HG03196 (cell line): ENCODE measurements around the gene CC2D2B.
"Not testable (repeated sequence)": the region's sequence is repeated elsewhere in the genome, so short reads cannot be mapped to it uniquely, and the experiment has no call there.

ENCODE experiments used
- ATAC-seq: cut with Tn5 transposase; IDR thresholded peaks from one replicate; pipeline ENCODE4 v1.9.1; 2021; ENCODE audit not compliant: unreplicated experiment

CC2D2B gene

DNA sequence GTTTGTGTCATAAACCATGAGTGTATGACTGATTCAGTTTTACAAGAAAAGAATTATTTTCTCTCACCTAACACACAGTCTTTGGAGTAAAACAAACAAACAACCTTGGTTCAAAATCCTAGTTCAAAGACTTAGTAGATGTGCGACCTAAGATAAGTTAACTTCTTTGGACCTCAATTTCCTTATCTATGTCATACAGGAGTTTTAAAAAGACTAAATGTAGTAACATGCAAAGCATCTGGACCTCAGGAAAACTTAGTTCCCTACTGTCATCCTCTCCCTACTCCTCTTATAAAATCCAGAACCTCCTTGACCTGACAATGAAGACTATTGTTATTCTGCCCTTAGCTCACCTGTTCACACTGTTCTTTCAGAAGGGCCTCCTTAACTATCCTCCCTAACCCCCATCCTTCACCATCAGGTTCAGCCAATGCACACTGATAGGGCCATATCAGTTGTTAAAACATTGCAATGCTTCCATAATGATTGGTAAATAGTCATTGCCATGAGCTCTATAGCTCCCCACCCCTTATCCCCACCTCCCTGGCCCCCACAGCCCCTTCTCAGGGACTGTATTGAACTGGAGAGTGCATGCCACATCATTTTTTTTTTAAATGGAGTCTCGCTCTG is 106.8 kb downstream of the CC2D2B start:
- no peak for ATAC-seq

GRCh38 chr10:96017191-96017687 is 109.5 kb downstream of the CC2D2B start:
- ATAC-seq, result no peak

DNA sequence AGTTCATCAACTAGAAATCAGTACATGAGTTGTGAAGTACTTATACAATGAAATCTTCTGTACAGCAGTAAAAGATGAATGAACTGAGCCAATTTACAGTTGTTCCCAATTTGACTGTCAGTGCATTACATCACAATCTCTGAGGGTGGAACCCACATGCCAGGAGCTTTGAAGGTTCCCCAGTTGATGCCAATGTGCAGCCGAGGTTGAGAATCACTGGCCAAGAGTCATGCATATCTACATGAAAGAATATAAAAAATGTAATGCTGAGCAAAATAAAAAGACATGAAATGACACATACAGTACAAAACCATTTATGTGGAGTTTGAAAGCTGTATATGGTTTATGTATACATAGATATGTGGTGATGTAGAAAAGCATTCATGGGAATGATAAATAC is 113.6 kb downstream of the CC2D2B start:
- no peak for ATAC-seq

DNA sequence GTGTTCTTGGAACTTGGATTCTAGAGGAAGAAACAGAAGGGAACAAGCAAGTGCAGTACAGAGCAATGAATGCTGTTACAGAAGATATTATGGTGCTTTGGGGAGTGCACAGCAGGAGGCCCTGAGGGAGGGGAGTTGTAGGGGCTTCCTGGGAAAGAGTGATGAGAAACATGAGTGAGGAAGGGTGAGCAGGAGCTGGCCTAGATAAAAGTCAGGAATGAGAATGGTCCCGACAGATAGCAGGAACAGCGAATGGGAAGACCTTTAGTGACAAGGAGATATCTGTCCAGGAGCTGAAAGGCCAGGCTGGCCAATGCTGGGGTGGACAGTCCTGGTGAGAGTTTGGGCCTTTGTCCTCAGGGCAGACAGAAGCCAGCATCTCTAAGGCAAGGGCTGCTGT is 115.0 kb downstream of the CC2D2B start:
- ATAC-seq, result no peak

DNA sequence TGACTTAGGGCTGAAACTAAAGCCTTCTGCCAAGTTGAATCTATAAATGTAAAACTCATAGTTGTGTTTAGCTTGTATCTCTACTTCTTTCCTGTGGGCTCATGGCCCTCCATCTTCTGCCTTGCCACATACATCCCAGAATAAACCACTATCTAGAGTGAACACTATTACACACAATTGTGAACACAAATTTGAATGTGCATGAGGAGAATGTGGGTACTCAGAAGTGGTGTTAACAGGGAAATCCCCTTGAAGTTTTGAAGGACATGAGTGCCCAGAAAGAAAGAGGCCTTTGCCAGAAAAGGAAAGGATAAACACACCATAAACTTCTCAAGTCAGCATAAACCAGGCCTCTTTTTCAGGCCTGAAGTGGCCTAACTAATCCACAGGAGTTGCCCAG is 115.4 kb downstream of the CC2D2B start:
- ATAC-seq, result no peak

- no peak for ATAC-seq
Measured at GRCh38 chr10:96025566-96025965, 117.8 kb downstream of the CC2D2B start.

DNA sequence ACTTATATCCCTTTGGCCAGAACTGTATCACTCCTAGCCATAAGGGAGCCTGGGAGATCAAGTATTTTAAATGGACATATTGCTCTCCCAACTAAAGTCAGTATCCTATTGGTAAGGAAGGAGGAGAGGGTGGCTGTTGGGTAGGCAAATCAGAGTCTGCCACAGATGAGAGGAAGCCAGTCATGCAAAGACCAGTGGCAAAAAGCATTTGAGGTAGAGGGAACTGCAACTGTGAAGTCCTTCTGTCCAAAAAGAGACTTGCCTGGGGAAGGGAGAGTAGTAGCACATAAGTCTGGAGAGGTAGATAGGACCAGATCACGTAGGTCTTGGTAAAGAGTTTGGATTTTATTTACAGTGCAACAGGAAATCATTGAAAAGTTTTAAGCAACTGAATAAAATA is 126.8 kb downstream of the CC2D2B start:
- ATAC-seq, result no peak

- no peak for ATAC-seq
Measured at GRCh38 chr10:96038476-96039387, 131.0 kb downstream of the CC2D2B start.

- no peak for ATAC-seq
Measured at GRCh38 chr10:96041146-96041545, 133.4 kb downstream of the CC2D2B start.

DNA sequence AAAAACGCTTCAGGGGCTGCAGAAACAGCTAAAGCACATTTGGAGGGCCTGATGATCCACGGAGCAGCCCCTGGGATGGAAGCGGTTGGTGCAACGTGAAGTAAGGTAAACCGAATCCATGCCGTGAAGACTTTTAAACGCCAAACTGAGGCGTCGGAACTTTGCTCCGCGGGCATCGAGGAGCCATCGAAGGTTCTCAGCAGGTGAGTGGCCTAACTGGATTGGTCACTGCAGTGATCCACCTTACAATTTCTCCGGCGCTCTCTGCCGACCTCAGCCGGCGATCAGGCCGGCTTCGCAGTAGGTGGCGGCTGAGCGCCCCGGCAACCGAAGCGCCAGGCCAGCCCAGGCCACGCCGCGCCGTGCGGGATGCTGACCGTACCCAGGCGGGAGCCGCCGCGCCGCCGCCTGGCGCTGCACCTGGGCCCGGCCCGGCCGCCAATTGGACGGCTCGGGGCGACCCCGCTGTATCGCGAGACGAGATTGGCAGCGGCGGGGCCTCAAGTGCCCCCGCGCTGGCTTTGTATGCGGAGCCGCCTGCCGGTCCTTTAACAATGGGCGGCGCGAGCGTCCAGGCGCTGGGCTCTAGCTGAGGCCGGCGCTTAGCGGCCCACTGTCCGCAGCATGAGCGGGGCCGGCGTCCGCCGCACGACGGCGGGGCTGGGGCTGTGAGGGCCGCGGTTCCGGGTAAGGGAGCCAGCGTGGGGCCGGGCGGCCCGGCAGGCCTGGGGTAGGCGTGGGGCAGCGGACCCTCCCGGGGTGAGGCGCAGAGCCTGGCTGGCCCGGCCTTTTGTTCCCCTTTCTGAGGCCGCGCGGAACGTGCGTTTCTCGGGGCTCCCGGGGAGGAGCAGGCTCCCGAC is 135.5 kb downstream of the CC2D2B start, which contains the start of gene CCNJ:
CCNJ (plus strand) TSS at position 551 of the 860 bp plus-strand sequence. CDS start 811 bp downstream, outside the sequence.
- peak; percentile 90 for ATAC-seq

- peak; percentile 28 for ATAC-seq
Measured at GRCh38 chr10:96043893-96044715, 136.3 kb downstream of the CC2D2B start.

DNA sequence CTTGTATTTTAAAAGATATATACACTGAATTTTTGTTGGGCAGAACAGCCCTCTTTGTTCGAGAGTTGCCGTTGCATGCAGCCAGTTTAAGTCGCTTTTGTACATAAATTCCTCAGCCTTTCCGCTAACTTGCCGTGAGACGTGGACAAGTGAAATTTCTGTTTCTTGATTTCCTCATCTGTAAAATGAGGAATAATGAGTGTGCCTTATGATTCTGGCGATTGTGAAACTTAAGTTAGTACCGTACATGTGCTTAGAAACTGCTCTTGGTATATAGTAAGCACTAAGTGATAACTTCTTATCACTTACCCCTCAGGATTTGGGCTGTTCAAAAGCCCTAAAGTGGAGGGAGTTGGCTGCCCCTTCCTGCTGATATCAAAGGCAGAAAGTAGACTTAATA is 137.0 kb downstream of the CC2D2B start:
- no peak for ATAC-seq

- no peak for ATAC-seq
Measured at GRCh38 chr10:96046546-96046945, 138.8 kb downstream of the CC2D2B start.

DNA sequence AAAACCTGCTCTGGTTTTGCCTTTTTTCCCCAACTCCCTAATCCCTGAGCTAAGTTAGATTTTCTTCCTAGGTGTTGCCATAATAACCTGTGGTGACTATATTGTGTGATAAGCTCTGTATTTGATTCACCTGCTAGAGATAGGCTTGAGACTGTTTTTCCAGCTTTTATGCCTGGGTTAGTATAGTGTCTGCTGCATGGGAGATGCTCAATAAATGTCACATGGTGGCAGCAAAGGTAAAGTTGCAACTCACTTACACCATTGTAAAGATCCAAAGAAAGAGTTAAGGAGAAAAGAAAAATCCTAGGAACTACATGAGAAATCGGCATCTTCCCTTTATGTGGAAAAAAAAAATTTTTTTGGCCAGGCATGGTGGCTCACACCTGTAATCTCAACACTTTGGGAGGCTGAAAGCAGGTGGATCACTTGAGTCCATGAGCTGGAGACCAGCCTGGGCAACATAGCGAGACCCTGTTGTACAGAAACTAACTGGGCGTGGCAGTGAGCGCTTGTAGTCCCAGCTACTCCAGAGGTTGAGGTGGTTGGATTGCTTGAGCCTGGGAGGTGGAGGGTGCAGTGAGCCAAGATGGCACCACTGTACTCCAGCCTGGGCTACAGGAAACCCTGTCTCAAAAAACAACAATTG is 139.4 kb downstream of the CC2D2B start:
- no peak for ATAC-seq

- ATAC-seq, result not testable (repeated sequence)
Measured at GRCh38 chr10:96047925-96048324, 140.2 kb downstream of the CC2D2B start.

DNA sequence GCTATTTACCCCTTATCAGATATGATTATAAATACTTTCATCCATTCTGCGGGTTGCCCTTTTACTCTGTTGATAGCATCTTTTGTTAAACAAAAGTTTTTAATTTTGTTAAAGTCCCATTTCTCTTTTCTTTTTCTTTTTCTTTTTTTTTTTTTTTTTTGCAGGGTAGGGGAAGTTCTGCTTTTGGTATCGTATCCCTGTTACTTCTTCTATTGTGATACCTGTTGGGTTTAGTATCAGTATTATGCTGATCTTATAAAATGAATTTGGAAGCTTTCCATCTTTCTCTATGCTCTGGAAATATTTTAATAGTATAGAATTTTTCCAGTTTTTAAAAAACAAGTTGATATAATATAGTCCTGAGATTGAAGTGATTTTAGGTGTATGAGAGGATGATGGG is 141.6 kb downstream of the CC2D2B start:
- no peak for ATAC-seq

GRCh38 chr10:96053985-96054384 is 146.2 kb downstream of the CC2D2B start:
- ATAC-seq, result no peak

- no peak for ATAC-seq
Measured at GRCh38 chr10:96056787-96057186, 149.0 kb downstream of the CC2D2B start.

DNA sequence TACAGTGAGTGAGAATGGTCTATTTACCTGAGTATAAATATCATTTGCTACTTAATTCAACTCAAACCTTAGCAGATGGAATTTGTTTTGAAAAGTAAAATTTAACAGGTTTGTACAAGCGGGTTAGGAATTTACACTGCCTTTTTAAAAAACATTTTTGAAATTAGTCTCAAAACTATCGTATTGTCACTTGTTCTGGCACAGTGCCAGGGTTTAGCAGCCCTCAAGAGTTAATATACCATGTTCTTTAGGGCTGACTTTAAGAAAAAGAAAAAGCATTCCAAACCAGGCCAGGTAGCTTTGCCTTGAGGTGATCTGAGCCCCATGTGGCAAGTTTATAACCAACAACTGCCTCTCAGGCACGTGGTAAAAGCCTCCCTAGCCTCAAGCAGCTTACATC is 153.5 kb downstream of the CC2D2B start:
- ATAC-seq, result no peak

DNA sequence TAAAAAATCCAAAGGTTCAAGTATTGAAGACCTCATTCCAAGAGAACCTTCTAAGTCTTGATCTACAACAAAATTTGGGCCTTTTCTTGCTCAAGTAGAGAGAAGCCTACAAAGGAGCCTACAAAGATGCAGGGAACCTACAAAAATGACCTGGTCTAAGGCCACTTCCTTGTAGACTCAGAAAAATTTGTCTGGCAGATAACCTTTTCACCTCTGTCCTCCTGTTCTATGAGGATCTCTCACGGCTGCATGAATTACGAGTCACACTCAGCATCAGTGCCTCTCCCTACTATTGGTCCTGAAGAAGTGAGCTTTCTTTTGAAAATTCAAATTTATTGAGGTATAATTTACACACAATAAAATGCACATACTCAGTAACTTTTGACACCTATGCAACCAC is 164.9 kb downstream of the CC2D2B start:
- no peak for ATAC-seq
